Epithelial cell of esophagus (primary cell): ENCODE results near the gene ZNF383.
A peak's percentile ranks its signal among the peaks of the same experiment; 100 is the strongest.
"Not testable (repeated sequence)": the region's sequence is repeated elsewhere in the genome, so short reads cannot be mapped to it uniquely, and the experiment has no call there.

Experiments used
- DNase-seq: peaks from one replicate; pipeline ENCODE4 v3.0.0; 2010; ENCODE audit warnings: low read depth
- H3K4me3 ChIP-seq: 2 replicates; pipeline ENCODE4 v1.5.1; 2011; ENCODE audit warnings: mild to moderate bottlenecking, low read length, control low read depth
- CTCF ChIP-seq: IDR thresholded peaks from 2 replicates; pipeline ENCODE4 v1.5.1; 2011; ENCODE audit warnings: low read depth, mild to moderate bottlenecking, low read length, control low read depth, inconsistent platforms; ENCODE audit not compliant: insufficient read depth; ENCODE audit errors: missing control alignments

ZNF383 gene

DNA sequence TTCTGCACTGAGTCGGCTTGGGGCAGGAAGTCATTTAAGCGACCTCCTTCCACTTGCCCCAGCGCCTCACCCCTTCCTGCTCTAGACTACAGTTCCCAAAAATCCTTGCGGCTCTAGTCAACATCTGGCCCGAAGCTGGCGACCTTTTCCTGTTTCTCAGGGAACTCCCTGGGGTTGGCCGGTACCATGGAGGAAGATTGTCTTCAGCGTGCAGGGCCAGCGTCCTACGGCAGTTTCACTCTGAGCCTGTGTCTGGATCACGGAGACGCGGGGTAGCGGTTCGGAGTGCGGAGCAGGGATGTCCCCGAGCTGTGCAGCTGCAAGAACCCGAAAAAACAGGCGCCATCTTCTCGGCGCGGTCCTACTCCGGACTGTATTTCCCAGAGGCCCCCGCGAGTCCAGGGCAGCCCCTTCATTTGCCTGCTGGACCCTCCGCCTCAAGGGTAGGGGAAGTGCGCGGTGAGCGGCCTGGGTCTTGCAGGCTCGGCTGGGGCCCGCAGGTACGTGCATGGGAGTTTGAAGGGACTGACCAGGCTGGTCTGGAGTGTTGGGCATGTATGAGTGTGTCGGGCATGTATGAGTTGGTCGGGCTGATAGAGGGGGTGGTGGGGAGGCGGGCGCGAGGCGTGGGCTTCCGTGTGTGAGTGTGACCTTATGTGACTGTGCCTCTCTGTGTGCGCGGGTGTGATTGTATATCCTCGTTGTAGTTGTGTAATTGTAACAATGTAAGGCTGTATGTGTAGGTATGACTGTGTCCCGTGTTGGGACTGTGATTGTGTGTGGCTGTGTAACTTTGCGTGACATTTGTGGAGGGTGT is at the start of gene ZNF383:
Gene ZNF383 (plus strand): TSS at position 440 of the 817 bp plus-strand sequence. CDS start 12,240 bp downstream, outside the sequence.
- H3K4me3 ChIP-seq = peak within 1 kb of the TSS; percentile 94
- DNase-seq = peak; percentile 94
- no peak for TF ChIP-seq CTCF

GRCh38 chr19:37172368-37173366 is 45.3 kb upstream of the ZNF383 start, which contains the start of gene ZNF585A:
Gene ZNF585A (minus strand): TSS chr19:37172695. CDS start chr19:37169910, 2,785 bp downstream.
- H3K4me3 ChIP-seq = peak within 1 kb of the TSS; percentile 87
- DNase-seq = peak; percentile 98
- TF ChIP-seq CTCF = peak; percentile 38

- not testable (repeated sequence) for H3K4me3 ChIP-seq, DNase-seq
Measured at GRCh38 chr19:37186071-37186470, 31.9 kb upstream of the ZNF383 start.

DNA sequence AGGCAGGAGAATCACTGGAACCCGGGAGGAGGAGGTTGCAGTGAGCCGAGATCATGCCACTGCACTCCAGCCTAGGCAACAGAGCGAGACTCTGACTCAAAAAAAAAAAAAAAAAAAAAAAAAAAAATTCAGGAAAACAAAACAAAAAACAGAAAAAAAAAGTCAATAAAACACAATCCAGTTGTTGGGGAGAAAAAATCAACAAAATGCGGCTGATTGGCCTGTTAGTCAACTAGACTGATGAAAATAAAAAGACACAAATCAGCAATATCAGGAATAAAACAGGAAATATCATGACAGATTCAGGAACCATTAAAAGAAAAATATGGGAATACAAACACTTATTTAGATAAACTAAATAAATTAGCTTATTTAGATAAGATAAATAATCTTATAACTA is 22.8 kb upstream of the ZNF383 start:
- DNase-seq, H3K4me3 ChIP-seq: not testable (repeated sequence)

DNA sequence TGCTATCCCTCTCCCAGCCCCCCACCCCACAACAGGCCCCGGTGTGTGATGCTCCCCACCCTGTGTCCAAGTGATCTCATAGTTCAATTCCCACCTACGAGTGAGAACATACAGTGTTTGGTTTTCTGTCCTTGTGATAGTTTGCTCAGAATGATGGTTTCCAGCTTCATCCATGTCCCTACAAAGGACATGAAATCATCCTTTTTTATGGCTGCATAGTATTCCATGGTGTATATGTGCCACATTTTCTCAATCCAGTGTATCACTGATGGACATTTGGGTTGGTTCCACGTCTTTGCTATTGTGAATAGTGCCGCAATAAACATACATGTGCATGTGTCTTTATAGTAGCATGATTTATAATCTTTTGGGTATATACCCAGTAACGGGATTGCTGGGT is 20.9 kb upstream of the ZNF383 start:
- H3K4me3 ChIP-seq, DNase-seq: not testable (repeated sequence)

- TF ChIP-seq CTCF = no peak
- H3K4me3 ChIP-seq = no peak overlapping the region
- no peak for DNase-seq
Measured at GRCh38 chr19:37197768-37198167, 20.2 kb upstream of the ZNF383 start.

- TF ChIP-seq CTCF = no peak
- no peak for DNase-seq
- peak overlapping the region; percentile 94 for H3K4me3 ChIP-seq
Measured at GRCh38 chr19:37217480-37217774, 587 bp upstream of the ZNF383 start.

- peak overlapping the region; percentile 94 for H3K4me3 ChIP-seq
- TF ChIP-seq CTCF = no peak
- DNase-seq = no peak
Measured at GRCh38 chr19:37218592-37218935, 550 bp downstream of the ZNF383 start.
